HG03469 (cell line): ENCODE data around the gene RIPPLY2.
"Not testable (repeated sequence)": the region's sequence is repeated elsewhere in the genome, so short reads cannot be mapped to it uniquely, and the experiment has no call there.

Experiments used
- ATAC-seq: cut with Tn5 transposase; IDR thresholded peaks from one replicate; pipeline ENCODE4 v1.9.1; 2021; ENCODE audit warnings: mild to moderate bottlenecking, moderate library complexity, moderate number of reproducible peaks; ENCODE audit not compliant: unreplicated experiment

Gene RIPPLY2

DNA sequence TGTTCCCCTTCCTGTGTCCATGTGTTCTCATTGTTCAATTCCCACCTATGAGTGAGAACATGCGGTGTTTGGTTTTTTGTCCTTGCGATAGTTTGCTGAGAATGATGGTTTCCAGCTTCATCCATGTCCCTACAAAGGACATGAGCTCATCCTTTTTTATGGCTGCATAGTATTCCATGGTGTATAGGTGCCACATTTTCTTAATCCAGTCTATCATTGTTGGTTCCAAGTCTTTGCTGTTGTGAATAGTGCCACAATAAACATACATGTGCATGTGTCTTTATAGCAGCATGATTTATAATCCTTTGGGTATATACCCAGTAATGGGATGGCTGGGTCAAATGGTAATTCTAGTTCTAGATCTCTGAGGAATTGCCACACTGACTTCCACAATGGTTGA lies 43.9 kb downstream of the RIPPLY2 start:
- not testable (repeated sequence) for ATAC-seq

DNA sequence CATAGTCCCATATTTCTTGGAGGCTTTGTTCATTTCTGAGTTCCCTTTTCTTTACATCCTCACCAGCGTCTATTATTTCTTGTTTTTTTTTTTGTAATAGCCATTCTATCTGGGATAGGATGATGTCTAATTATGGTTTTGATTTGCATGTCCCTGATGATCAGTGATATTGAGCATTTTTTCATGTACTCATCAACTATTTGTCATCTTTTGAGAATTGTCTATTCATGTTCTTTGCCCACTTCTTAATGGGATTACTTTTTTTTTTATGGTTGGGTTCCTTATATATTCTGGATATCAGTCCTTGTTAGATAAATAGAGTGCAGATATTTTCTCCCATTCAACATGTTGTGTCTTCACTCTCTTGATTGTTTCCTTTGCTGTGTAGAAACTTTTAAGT lies 48.5 kb downstream of the RIPPLY2 start:
- no peak for ATAC-seq

DNA sequence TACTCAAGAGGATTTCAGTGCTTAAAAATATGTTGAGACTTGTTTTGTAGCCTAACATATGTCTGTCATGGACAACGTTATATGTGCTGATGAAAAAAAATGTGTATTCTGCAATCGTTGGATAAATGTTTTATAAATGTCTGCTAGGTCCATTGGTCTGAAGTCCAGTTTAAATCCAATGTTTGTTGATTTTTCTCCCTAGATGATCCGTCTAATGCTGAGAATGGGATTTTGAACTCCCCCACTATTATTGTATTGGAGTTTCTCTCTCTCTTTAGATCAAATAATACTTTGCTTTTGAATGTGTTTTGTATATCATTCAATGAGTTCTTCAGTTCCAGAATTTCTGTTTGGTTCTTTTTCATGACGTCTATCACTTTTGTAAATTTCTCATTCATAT lies 51.2 kb downstream of the RIPPLY2 start:
- ATAC-seq = no peak

DNA sequence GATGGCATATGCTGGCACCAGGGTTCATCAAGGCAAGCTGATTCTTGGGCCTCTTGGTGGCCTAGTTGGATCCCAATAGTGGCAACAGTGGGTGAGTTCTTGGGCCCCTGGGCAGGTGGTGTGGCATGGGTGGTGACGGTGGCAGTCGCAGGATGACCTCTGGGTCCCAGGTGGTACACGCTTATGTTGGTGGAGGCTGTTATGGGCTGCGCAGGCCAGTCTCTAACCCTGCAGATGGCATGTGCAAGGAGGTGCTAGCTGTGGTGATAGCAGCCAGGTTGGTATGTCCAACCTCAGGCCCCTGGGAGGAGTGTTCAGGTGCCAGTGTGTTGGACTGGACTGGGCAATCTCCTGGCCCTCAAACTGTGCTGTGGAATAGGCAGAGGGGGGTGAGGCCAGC lies 52.5 kb downstream of the RIPPLY2 start:
- ATAC-seq = no peak
